HG03066 (cell line): Measurements from ENCODE around the gene LMF1.
"Not testable (repeated sequence)": the region's sequence is repeated elsewhere in the genome, so short reads cannot be mapped to it uniquely, and the experiment has no call there.

ENCODE experiments used
- ATAC-seq: cut with Tn5 transposase; IDR thresholded peaks from one replicate; pipeline ENCODE4 v1.9.1; 2021; ENCODE audit warnings: low read depth; ENCODE audit not compliant: unreplicated experiment

LMF1 gene

GRCh38 chr16:898761-899682 lies 71.8 kb downstream of the LMF1 start:
- no peak for ATAC-seq

- no peak for ATAC-seq
Measured at GRCh38 chr16:898216-898615, 72.6 kb downstream of the LMF1 start.

- no peak for ATAC-seq
Measured at GRCh38 chr16:897701-898100, 73.1 kb downstream of the LMF1 start.

GRCh38 chr16:897200-897543 lies 73.6 kb downstream of the LMF1 start:
- ATAC-seq: no peak

GRCh38 chr16:896261-897199 lies 74.3 kb downstream of the LMF1 start:
- ATAC-seq: no peak

- ATAC-seq: no peak
Measured at GRCh38 chr16:895371-895770, 75.4 kb downstream of the LMF1 start.

- ATAC-seq: no peak
Measured at GRCh38 chr16:894841-895240, 75.9 kb downstream of the LMF1 start.

GRCh38 chr16:894136-894535 lies 76.6 kb downstream of the LMF1 start:
- ATAC-seq: no peak

GRCh38 chr16:893360-893759 lies 77.4 kb downstream of the LMF1 start:
- no peak for ATAC-seq

- ATAC-seq: no peak
Measured at GRCh38 chr16:892536-893255, 78.1 kb downstream of the LMF1 start.

GRCh38 chr16:892006-892405 lies 78.8 kb downstream of the LMF1 start:
- ATAC-seq: no peak

GRCh38 chr16:891353-891740 lies 79.4 kb downstream of the LMF1 start:
- ATAC-seq: no peak

- no peak for ATAC-seq
Measured at GRCh38 chr16:890716-891352, 80.0 kb downstream of the LMF1 start.

- ATAC-seq: no peak
Measured at GRCh38 chr16:890217-890616, 80.6 kb downstream of the LMF1 start.

GRCh38 chr16:889586-889985 lies 81.2 kb downstream of the LMF1 start:
- no peak for ATAC-seq

- ATAC-seq: no peak
Measured at GRCh38 chr16:888901-889570, 81.7 kb downstream of the LMF1 start.

- not testable (repeated sequence) for ATAC-seq
Measured at GRCh38 chr16:888456-888855, 82.3 kb downstream of the LMF1 start.

GRCh38 chr16:887846-888245 lies 82.9 kb downstream of the LMF1 start:
- no peak for ATAC-seq

- ATAC-seq: no peak
Measured at GRCh38 chr16:886802-887731, 83.7 kb downstream of the LMF1 start.
